Activated CD8-positive, alpha-beta T cell treated with anti-CD3 and anti-CD28 coated beads for 36 hours (primary cell): Measurements from ENCODE around the gene ZNF415. TPM values are rescaled to one million over a fixed set of nuclear protein-coding genes. Genes with fewer than 3 reads are reported as not detected.

Source experiments
- ATAC-seq: fragments of 200-7000 bp; cut with Tn5 transposase; one replicate; pipeline ENCODE4 v1.10.0; 2021; ENCODE audit warnings: mild to moderate bottlenecking, moderate library complexity
- CTCF ChIA-PET: fragments of 350-600 bp; sonication (Branson Sonifier 250); formaldehyde crosslinking; loops from one replicate; lab custom pipeline; 2021; ENCODE audit warnings: antibody characterized with exemption; lab: Charles Lee
- POLR2A ChIA-PET: fragments of 350-600 bp; sonication (Branson Sonifier 250); formaldehyde crosslinking; loops from one replicate; lab custom pipeline; 2021; ENCODE audit warnings: antibody characterized with exemption; lab: Charles Lee
- DNase-seq: peaks from one replicate; pipeline ENCODE4 v3.0.0-alpha.2; 2020
- H3K27ac Mint-ChIP-seq: one replicate; pipeline ENCODE4 v1.8.0; 2021; ENCODE audit warnings: mild to moderate bottlenecking, mixed read lengths
- H3K27me3 Mint-ChIP-seq: one replicate; pipeline ENCODE4 v1.8.0; 2021; ENCODE audit warnings: mixed read lengths
- H3K36me3 Mint-ChIP-seq: one replicate; pipeline ENCODE4 v1.8.0; 2021; ENCODE audit warnings: low read depth, mixed read lengths
- H3K4me1 Mint-ChIP-seq: one replicate; pipeline ENCODE4 v1.8.0; 2021; ENCODE audit warnings: low read depth, mixed read lengths
- H3K4me3 Mint-ChIP-seq: one replicate; pipeline ENCODE4 v1.8.0; 2021; ENCODE audit warnings: mild to moderate bottlenecking, moderate library complexity, mixed read lengths
- H3K9me3 Mint-ChIP-seq: one replicate; pipeline ENCODE4 v1.8.0; 2021; ENCODE audit warnings: mixed read lengths
- CTCF ChIP-seq: fragments of 200-600 bp; IDR thresholded peaks from one replicate; pipeline ENCODE4 v1.8.0; 2022; ENCODE audit warnings: antibody characterized with exemption, mild to moderate bottlenecking
- intact Hi-C: fragments of 100-400 bp; cut with micrococcal nuclease; formaldehyde crosslinking; loops from one replicate; pipeline ENCODE4 v1.10.0; 2022
- total RNA-seq, 2 experiments: library from RNA; stranded (reverse); gene quantifications; one replicate each; pipeline ENCODE4 v1.2.3, GENCODE V29; 2021

Gene ZNF415
- total RNA-seq: 1 to 10 TPM; 3.1 to 3.7 TPM

- Mint-ChIP-seq H3K4me1 (peaks cover 12% of the 10 kb centered on the region), H3K36me3 (peaks cover 25% of the 10 kb centered on the region), H3K4me3 (peak within 1 kb of the TSS; percentile 76), H3K27ac (peak within 1 kb of the TSS; percentile 68), H3K9me3 (peaks cover 45% of the 10 kb centered on the region), H3K27me3 (no peaks in the 10 kb centered on the region)
- ChIA-PET POLR2A (no interaction called here), CTCF (no interaction called here)
- DNase-seq (peak; percentile 87), ATAC-seq (peak; percentile 94)
- intact Hi-C loops: no loop called here
- no peak for TF ChIP-seq CTCF
Measured at GRCh38 chr19:53132141-53132991, at the start of gene ZNF415. TSS of gene ZNF415 (minus strand) at chr19:53132910. CDS start at chr19:53122676, 10,234 bp downstream.

GRCh38 chr19:53182202-53182601 is 49.5 kb upstream of the ZNF415 start:
- Mint-ChIP-seq H3K4me1 (no peaks in the 10 kb centered on the region), H3K4me3 (no peak overlapping the region), H3K36me3 (peaks cover 64% of the 10 kb centered on the region), H3K27ac (no peak overlapping the region), H3K9me3 (peaks cover 19% of the 10 kb centered on the region), H3K27me3 (no peaks in the 10 kb centered on the region)
- no peak for DNase-seq
- ChIA-PET POLR2A (interaction anchor here (0.6 kb wide), 1 partner anchor 608 kb away, joined by 3 read pairs; no protein-coding TSS in a partner anchor), CTCF (no interaction called here)
- ATAC-seq: no peak
- intact Hi-C loops: no loop called here
- TF ChIP-seq CTCF: no peak

- DNase-seq (no peak), ATAC-seq (no peak)
- ChIA-PET CTCF (no interaction called here), POLR2A (no interaction called here)
- no peaks in the 10 kb centered on the region for H3K4me1 Mint-ChIP-seq
- no peak overlapping the region for H3K27ac Mint-ChIP-seq
- intact Hi-C loops: no loop called here
- TF ChIP-seq CTCF: no peak
- no peaks in the 10 kb centered on the region for H3K27me3 Mint-ChIP-seq
- peaks cover 34% of the 10 kb centered on the region for H3K9me3 Mint-ChIP-seq
- H3K4me3 Mint-ChIP-seq: no peak overlapping the region
- peaks cover 77% of the 10 kb centered on the region for H3K36me3 Mint-ChIP-seq
Measured at GRCh38 chr19:53177986-53178385, 45.3 kb upstream of the ZNF415 start.

- H3K27me3 Mint-ChIP-seq: no peaks in the 10 kb centered on the region
- peaks cover 63% of the 10 kb centered on the region for H3K36me3 Mint-ChIP-seq
- intact Hi-C loops: no loop called here
- H3K27ac Mint-ChIP-seq: no peak overlapping the region
- no peak for TF ChIP-seq CTCF
- peaks cover 46% of the 10 kb centered on the region for H3K9me3 Mint-ChIP-seq
- H3K4me3 Mint-ChIP-seq: no peak overlapping the region
- ChIA-PET CTCF (no interaction called here), POLR2A (no interaction called here)
- no peak for ATAC-seq
- H3K4me1 Mint-ChIP-seq: no peaks in the 10 kb centered on the region
- DNase-seq: no peak
Measured at GRCh38 chr19:53172889-53173288, 40.2 kb upstream of the ZNF415 start.

GRCh38 chr19:53165691-53166091 is 33.0 kb upstream of the ZNF415 start:
- Mint-ChIP-seq H3K4me3 (no peak overlapping the region), H3K9me3 (peaks cover 50% of the 10 kb centered on the region), H3K4me1 (no peaks in the 10 kb centered on the region), H3K27ac (no peak overlapping the region), H3K36me3 (peaks cover 53% of the 10 kb centered on the region), H3K27me3 (no peaks in the 10 kb centered on the region)
- ChIA-PET POLR2A (no interaction called here), CTCF (no interaction called here)
- TF ChIP-seq CTCF: no peak
- ATAC-seq (no peak), DNase-seq (no peak)
- intact Hi-C loops: no loop called here
